PC-9 (cell line): ENCODE measurements around the gene KAT8.

Source experiments
- EZH2 ChIP-seq: fragments of 200-600 bp; sonication (generic); IDR thresholded peaks from 2 replicates; pipeline ENCODE4 v1.8.0; 2017; ENCODE audit warnings: antibody characterized with exemption, low read depth
- TF ChIP-seq, protein P1 (sequence below): fragments of 200-600 bp; sonication (generic); conservative IDR thresholded peaks from 2 replicates; pipeline ENCODE4 v1.6.1; 2017; ENCODE audit warnings: mixed run types, antibody characterized with exemption, mild to moderate bottlenecking, moderate library complexity

- TF ChIP-seq, protein P1, sequence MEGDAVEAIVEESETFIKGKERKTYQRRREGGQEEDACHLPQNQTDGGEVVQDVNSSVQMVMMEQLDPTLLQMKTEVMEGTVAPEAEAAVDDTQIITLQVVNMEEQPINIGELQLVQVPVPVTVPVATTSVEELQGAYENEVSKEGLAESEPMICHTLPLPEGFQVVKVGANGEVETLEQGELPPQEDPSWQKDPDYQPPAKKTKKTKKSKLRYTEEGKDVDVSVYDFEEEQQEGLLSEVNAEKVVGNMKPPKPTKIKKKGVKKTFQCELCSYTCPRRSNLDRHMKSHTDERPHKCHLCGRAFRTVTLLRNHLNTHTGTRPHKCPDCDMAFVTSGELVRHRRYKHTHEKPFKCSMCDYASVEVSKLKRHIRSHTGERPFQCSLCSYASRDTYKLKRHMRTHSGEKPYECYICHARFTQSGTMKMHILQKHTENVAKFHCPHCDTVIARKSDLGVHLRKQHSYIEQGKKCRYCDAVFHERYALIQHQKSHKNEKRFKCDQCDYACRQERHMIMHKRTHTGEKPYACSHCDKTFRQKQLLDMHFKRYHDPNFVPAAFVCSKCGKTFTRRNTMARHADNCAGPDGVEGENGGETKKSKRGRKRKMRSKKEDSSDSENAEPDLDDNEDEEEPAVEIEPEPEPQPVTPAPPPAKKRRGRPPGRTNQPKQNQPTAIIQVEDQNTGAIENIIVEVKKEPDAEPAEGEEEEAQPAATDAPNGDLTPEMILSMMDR: no peak
- no peak for TF ChIP-seq EZH2
Measured at GRCh38 chr16:31110106-31111034, 7.1 kb upstream of the KAT8 start.
